Stimulated activated CD8-positive, alpha-beta memory T cell treated with anti-CD3 and anti-CD28 coated beads, Interleukin-4, amount 100 ng/mL, for 24 hours (primary cell): ENCODE results near the gene REV1.
"Not testable (repeated sequence)": the region's sequence is repeated elsewhere in the genome, so short reads cannot be mapped to it uniquely, and the experiment has no call there.

Source experiments
- DNase-seq: peaks from one replicate; pipeline ENCODE4 v3.0.0-alpha.2; 2020; ENCODE audit warnings: low read depth

REV1 gene

GRCh38 chr2:99489761-99490622 lies at the start of gene REV1:
Gene REV1 (minus strand): TSS chr2:99490017. CDS start chr2:99464975, 25,042 bp downstream.
- DNase-seq = peak; percentile 93

GRCh38 chr2:99537910-99538485 lies 48.2 kb upstream of the REV1 start:
- DNase-seq = no peak

GRCh38 chr2:99524056-99524455 lies 34.2 kb upstream of the REV1 start:
- no peak for DNase-seq

GRCh38 chr2:99522157-99522556 lies 32.3 kb upstream of the REV1 start:
- no peak for DNase-seq

GRCh38 chr2:99520813-99521212 lies 31.0 kb upstream of the REV1 start:
- DNase-seq = no peak

GRCh38 chr2:99520195-99520594 lies 30.4 kb upstream of the REV1 start:
- DNase-seq = no peak

GRCh38 chr2:99514357-99514756 lies 24.5 kb upstream of the REV1 start:
- DNase-seq = no peak

GRCh38 chr2:99512181-99512591 lies 22.4 kb upstream of the REV1 start:
- DNase-seq = no peak

GRCh38 chr2:99509387-99509786 lies 19.6 kb upstream of the REV1 start:
- DNase-seq = no peak

- DNase-seq = no peak
Measured at GRCh38 chr2:99507937-99508818, 18.4 kb upstream of the REV1 start.

GRCh38 chr2:99504844-99505584 lies 15.2 kb upstream of the REV1 start:
- no peak for DNase-seq

- not testable (repeated sequence) for DNase-seq
Measured at GRCh38 chr2:99503662-99504416, 14.0 kb upstream of the REV1 start.

GRCh38 chr2:99496021-99496420 lies 6.2 kb upstream of the REV1 start:
- DNase-seq = no peak

- DNase-seq = no peak
Measured at GRCh38 chr2:99495115-99495860, 5.5 kb upstream of the REV1 start.

GRCh38 chr2:99492721-99493120 lies 2.9 kb upstream of the REV1 start:
- no peak for DNase-seq

GRCh38 chr2:99490623-99491461 lies 1.0 kb upstream of the REV1 start:
- DNase-seq = no peak

- DNase-seq = peak; percentile 28
Measured at GRCh38 chr2:99489063-99489760, 605 bp downstream of the REV1 start.

- DNase-seq = no peak
Measured at GRCh38 chr2:99488539-99489062, 1.2 kb downstream of the REV1 start.

- DNase-seq = no peak
Measured at GRCh38 chr2:99487906-99488305, 1.9 kb downstream of the REV1 start.
